NCI-H2227 (cell line): ENCODE results near the gene ADGRE3.
"Not testable (repeated sequence)": the region's sequence is repeated elsewhere in the genome, so short reads cannot be mapped to it uniquely, and the experiment has no call there.

Experiments used
- DNase-seq: peaks from one replicate; lab custom pipeline; 2025; ENCODE audit not compliant: unreplicated experiment; lab: John Stamatoyannopoulos, UW

Gene ADGRE3

DNA sequence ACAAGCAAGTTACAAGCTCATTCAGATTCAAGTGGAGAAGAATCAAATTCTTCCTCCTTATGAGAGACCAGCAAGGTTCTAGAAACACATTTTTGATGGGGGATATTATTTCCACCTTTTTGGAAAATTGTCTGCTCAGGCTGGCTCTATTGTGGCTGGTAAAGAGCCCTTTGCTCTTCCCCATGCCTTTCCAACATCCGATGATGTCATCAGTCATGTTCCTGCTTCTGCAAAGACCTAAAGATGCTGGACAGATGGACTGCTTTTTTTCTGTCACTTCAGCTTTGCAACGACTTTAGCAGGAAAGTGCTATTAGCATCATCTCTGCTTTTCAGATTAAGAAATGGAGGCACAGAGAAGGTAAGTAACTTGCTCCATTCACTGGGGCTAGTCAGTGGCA lies 4.2 kb downstream of the ADGRE3 start:
- DNase-seq, result no peak

- DNase-seq, result no peak
These were observed 4.7 kb downstream of the ADGRE3 start for GRCh38 chr19:14669940-14670339.

- no peak for DNase-seq
These were observed 13.2 kb downstream of the ADGRE3 start for GRCh38 chr19:14661372-14661924.

GRCh38 chr19:14659874-14660489 lies 14.7 kb downstream of the ADGRE3 start:
- DNase-seq, result no peak

DNA sequence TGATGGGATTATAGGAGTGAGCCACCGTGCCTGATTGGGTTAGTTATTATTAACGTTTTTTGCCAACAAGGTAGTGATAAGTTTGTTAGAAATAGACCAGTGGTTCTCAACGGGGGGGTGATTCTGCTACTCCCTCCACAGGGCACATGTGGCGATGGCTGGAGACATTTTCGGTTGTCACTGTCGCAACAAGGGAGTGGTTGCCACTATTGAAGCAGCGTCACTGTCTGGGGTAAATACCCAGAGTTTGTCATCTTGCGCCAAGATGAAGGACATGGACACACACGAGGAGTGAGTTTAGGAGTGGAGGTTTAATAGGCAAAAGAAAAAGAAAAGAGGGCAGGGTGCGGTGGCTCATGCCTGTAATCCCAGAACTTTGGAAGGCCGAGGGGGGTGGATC lies 18.9 kb downstream of the ADGRE3 start:
- no peak for DNase-seq

- DNase-seq, result no peak
These were observed 19.7 kb downstream of the ADGRE3 start for GRCh38 chr19:14654786-14655560.

DNA sequence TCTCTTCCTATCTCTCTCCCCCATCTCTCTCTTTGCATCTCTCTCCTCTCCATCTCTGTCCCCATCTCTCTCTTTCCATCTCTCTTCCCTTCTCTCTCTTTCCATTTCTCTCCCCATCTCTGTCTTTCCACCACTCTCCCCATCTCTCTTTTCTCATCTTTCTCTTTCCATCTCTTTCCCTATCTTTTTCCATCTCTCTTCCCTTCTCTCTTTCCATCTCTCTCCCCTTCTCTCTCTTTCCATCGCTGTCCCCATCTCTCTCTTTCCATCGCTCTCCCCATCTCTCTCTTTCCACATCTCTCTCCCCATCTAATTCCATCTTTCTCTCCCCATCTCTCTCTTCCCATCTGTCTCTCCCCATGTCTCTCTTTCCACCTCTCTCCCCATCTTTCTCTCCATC lies 24.5 kb downstream of the ADGRE3 start:
- no peak for DNase-seq

- DNase-seq, result no peak
These were observed 25.6 kb downstream of the ADGRE3 start for GRCh38 chr19:14649020-14649419.

DNA sequence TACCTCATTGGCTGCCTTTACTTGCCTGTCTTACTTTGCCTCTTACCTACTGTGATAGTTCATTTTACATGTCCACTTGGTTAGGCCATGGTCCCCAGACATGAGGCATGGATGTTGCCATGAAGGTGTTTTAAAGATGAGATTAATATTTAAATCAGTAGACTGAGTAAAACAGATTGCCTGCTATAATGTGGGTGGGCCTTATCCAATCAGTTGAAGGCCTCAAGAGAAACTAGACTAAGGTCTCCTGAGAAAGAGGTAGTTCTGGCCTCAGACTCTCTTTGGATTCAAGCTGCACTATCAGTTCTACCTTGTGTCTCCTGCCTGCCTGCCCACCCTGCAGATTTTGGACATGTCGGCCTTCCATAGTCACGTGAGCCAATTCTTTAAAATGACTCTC lies 26.1 kb downstream of the ADGRE3 start:
- no peak for DNase-seq

- DNase-seq, result no peak
These were observed 34.9 kb downstream of the ADGRE3 start for GRCh38 chr19:14639536-14640277.

DNA sequence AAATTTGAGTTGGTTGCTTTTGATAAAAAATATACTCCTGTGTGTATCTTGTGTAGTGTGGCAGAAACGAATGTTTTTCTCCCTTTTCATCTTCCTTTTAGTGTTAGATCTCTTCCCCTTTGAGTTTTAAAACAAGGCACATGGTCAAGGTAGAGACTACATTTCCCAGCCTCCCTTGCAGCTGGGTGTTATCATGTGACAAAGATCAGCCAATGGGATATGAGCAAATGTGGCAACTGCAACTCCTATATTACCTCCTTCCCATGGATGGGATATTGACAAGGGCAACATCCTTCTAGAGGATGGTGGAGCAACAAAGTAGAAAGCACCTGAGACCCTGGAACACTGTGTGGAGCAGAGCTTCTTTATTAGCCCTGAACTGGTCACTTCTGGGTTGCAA lies 42.4 kb downstream of the ADGRE3 start:
- DNase-seq, result peak; percentile 6

- no peak for DNase-seq
These were observed 45.1 kb downstream of the ADGRE3 start for GRCh38 chr19:14629557-14629956.

- DNase-seq, result not testable (repeated sequence)
These were observed 50.2 kb downstream of the ADGRE3 start for GRCh38 chr19:14624491-14624890.

DNA sequence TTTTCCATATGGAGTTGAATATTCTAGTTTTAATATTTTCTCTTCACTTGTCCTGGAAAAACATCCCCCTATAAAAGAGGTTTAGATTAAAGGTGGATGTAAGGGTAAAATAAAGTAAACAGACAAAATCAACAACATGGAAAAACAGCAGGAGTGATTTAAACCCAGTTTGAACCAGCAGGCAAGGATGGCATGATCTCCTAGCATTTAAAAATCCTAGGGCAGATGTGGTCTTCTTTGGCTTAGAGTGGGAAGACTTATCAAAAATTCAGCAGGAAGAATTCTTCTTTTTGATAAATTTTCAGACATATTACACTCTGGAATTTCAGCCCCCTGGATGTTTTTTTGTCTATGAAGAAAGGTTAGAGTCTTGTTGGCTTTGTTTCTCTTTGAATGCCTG lies 55.2 kb downstream of the ADGRE3 start:
- no peak for DNase-seq

DNA sequence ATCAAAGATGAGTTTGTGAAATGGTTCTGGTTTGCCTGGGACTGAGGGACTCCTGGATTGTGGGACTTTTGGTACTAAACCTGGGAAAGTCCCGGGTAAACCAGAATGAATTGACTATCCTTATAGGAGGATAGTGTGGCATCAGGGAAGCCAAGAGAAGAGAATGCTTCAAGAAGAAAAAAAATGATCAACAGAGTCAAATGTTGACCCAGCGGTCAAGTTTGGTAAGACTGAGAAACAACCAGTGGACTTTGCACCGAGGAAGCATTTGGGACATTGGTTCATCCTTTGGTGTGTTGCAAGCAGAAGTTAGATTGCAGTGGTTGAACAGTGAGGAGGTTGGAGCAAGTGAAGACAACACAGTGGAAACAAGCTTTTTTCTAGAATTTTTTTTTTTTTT lies 58.2 kb downstream of the ADGRE3 start:
- DNase-seq, result no peak

- DNase-seq, result no peak
These were observed 59.0 kb downstream of the ADGRE3 start for GRCh38 chr19:14615623-14616022.

- DNase-seq, result no peak
These were observed 60.6 kb downstream of the ADGRE3 start for GRCh38 chr19:14614099-14614412.

DNA sequence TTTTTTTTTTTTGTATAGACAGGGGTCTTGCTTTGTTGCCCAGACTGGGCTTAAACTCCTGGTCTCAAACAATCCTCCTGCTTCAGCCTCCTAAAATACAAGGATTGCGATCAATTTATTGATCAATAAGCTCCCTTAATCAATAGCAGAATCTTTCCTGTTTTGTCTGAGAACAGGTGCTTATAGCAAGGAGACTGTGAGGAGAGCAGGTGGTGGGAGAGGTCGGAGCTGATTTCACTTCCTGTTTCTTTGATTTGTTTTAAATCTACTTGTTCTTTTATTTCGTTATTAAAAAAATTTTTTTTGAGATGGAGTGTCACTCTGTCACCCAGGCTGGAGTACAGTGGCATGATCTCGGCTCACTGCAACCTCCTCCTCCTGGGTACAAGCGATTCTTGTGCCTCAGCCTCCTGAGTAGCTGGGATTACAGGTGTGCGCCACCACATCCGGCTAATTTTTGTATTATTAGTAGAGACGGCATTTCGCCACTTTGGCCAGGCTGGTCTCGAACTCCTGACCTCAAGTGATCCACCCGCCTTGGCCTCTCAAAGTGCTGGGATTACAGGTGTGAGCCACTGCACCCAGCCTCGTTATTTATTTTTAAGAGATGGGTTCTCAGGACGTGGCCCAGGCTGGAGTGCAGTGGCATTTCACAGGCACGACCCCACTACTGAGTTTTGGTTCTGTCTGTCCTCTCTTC lies 61.1 kb downstream of the ADGRE3 start:
- DNase-seq, result not testable (repeated sequence)

DNA sequence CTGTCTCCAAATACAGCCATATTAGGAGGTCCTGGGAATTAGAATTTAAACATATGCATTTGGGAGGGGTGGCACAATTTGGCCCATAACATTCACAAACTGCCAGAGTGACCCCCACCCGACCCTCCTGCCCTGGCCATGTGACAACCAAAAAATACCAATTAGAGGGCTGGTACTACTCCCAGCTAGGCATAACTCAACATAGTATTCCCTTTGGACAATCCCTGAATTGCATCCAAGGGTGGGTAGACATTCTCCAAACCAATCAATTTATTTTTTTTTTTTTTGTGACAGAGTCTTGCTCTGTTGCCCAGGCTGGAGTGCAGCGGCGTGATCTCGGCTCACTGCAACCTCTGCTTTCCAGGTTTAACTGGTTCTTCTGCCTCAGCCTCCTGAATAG lies 62.0 kb downstream of the ADGRE3 start:
- no peak for DNase-seq

DNA sequence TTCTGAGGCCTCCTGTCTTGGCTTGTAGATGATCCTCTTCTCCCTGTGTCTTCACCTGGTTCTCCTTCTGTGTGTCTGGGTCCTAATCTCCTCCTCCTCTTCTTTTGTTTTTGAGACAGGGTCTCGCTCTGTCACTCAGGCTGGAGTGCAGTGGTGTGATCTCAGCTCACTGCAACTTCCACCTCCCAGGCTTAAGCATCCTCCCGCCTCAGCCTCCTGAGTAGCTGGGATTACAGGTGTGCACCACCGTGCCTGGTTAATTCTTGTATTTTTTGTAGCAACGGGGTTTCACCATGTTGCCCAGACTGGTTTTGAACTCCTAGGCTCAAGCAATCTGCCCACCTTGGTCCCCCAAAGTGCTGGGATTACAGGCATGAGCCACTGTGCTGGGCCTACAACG lies 62.4 kb downstream of the ADGRE3 start:
- not testable (repeated sequence) for DNase-seq

DNA sequence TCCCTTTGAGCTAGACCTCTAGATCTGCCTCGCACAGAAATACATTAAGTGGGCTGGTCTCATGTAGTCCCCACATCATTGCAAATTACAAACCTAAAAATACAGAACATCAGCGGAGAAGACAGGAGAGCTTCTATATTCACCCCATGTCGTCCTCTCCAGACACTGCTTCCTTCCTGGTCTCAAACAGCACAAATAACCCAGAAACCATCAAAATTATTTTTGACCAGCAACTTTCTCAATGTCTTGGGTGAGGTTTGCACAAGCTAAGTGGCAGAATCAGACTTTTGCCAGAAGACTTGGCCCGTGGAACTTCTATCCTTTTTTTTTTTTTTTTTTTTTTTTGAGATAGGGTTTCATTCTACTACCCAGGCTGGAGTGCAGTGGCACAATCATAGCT lies 63.6 kb downstream of the ADGRE3 start:
- DNase-seq, result no peak
